ENCODE data around the gene WNT9B.
"Not testable (repeated sequence)": the region's sequence is repeated elsewhere in the genome, so short reads cannot be mapped to it uniquely, and the experiment has no call there.

The WNT9B gene

DNA sequence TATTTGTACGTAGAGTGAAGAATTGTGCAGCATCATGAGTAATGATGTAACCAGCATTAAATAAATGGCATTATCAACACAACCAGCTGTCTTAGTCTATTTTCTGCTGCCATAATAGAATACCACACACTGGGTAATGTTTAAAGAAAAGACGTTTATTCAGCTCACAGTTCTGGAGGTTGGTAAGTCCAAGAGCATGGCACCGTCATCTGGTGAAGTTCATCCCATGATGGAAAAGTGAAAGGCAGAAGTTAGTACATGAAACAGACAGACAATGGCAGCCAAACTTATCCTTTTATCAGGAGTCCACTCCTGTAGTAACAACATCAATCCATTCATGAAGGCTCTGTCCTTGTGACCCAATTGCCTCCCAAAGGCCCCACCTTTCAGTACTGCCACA, 65.2 kb downstream of the WNT9B start:
- TF ChIP-seq, protein P1, sequence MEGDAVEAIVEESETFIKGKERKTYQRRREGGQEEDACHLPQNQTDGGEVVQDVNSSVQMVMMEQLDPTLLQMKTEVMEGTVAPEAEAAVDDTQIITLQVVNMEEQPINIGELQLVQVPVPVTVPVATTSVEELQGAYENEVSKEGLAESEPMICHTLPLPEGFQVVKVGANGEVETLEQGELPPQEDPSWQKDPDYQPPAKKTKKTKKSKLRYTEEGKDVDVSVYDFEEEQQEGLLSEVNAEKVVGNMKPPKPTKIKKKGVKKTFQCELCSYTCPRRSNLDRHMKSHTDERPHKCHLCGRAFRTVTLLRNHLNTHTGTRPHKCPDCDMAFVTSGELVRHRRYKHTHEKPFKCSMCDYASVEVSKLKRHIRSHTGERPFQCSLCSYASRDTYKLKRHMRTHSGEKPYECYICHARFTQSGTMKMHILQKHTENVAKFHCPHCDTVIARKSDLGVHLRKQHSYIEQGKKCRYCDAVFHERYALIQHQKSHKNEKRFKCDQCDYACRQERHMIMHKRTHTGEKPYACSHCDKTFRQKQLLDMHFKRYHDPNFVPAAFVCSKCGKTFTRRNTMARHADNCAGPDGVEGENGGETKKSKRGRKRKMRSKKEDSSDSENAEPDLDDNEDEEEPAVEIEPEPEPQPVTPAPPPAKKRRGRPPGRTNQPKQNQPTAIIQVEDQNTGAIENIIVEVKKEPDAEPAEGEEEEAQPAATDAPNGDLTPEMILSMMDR (IDR thresholded peaks at IDR 0.05; ENCODE audit: low read length, missing control alignments) = no peak
- no peak overlapping the region for H3K4me3 ChIP-seq (replicated peaks; ENCODE audit: low read depth, low read length)
- no peak for DNase-seq (ENCODE audit: low read depth)

DNA sequence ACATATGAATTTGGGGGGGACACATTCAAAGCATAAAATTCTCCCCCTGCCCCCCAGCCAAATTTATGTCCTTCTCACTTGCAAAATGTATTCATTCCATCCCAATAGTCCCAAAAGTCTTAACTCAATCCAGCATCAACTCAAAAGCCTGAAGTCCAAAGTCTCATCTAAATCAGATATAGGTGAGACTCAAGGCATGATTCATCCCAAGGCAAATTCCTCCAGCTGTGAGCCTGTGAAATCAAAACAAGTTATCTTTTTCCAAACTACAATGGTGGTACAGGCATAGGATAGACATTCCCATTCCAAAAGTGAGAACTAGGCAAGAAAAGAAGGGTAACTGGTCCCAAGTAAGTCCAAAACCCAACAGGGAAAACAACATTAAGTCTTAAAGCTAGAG, 65.7 kb downstream of the WNT9B start:
- no peak for DNase-seq (ENCODE audit: low read depth)
- TF ChIP-seq, protein P1 (IDR thresholded peaks at IDR 0.05; ENCODE audit: low read length, missing control alignments) = no peak
- H3K4me3 ChIP-seq (replicated peaks; ENCODE audit: low read depth, low read length) = no peak overlapping the region

DNA sequence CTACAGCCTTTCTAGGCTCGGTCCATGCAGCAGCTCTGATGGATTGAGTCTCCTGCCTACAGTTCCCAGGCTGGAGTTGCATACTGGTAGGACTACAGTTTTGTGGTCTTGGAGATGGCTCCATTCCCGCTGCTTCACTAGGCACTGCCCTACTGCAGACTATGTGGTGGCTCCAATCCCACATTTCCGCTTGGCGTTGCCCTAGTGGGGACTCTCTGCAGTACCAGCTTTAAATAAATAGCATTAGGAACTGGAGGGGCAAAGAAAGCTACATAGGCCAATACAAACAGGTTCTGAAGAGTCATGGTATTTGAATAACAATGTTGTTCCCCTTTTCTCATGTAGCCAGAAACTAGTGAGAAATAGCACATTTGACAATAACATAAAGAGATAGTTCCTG, 66.1 kb downstream of the WNT9B start:
- TF ChIP-seq, protein P1 (IDR thresholded peaks at IDR 0.05; ENCODE audit: low read length, missing control alignments) = no peak
- no peak overlapping the region for H3K4me3 ChIP-seq (replicated peaks; ENCODE audit: low read depth, low read length)
- DNase-seq (ENCODE audit: low read depth) = no peak

DNA sequence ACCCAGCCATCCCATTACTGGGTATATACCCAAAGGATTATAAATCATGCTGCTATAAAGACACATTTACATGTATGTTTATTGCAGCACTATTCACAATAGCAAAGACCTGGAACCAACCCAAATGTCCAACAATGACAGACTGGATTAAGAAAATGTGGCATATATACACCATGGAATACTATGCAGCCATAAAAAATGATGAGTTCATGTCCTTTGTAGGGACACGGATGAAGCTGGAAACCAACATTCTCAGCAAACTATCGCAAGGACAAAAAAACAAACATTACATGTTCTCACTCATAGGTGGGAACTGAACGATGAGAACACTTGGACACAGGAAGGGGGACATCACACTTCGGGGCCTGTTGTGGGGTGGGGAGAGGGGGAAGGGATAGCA, 70.6 kb downstream of the WNT9B start:
- peak overlapping the region; percentile 86 for H3K4me3 ChIP-seq (replicated peaks; ENCODE audit: low read depth, low read length)
- not testable (repeated sequence) for DNase-seq (ENCODE audit: low read depth)

DNA sequence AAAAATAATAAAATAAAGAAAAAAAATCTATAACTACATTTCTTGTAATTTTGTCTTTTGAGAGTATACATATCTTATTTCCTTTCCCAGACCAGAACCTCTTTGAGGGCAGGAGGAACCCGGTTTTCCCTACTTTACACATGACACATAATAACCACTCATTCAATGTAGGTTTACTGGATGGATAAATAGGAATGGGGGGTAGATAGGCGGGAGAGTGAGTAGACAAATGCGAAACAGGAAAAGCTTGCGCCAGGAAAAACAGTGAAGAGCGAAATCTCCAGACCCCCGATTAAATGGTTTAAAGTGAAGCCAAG, 71.1 kb downstream of the WNT9B start:
- DNase-seq (ENCODE audit: low read depth) = no peak
- peak overlapping the region; percentile 86 for H3K4me3 ChIP-seq (replicated peaks; ENCODE audit: low read depth, low read length)
- TF ChIP-seq, protein P1 (IDR thresholded peaks at IDR 0.05; ENCODE audit: low read length, missing control alignments) = no peak

DNA sequence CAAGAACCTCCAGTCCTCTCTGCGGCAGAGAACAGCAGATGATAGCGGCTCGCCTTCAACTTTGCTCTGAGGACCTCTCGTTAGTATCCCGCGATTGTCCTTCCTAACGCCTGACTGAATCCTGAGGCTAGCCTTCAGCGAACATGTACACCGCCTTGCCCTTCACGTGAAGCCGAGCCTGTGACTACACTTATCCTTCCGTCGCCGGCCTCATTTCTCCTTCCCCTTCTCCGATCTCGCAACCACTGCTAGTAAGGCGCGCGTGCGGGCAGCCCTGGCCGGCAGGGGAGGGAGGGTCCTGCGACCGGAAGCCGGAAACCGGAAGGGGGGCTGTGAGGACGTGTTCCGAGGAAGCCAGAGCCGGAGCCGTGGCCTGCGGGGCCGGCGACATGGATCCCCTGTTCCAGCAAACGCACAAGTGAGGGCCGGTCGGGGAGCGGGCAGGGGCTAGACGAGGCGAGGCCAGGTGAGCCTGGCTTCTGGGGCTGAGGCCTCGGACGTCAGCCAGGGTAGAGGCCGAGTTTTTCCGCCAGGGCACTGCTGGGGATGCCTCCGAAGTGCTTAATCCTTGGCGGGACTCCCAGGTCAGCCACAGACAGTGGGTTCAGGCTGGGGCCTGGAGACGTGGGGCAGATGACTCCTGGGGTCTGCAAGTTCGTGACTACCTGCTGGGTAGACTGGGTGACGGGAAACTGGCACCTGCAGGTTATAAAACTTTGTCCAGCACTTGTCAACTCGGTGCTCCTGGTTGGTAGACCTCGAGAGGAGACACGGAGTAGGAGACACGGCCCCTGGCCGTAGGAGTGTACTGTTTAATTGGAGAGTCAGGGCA, 71.6 kb downstream of the WNT9B start, which contains the start of gene GOSR2:
GOSR2 (plus strand) TSS at position 357 of the 832 bp plus-strand sequence; CDS start at position 390, 33 bp downstream.
- peak within 1 kb of the TSS; percentile 86 for H3K4me3 ChIP-seq (replicated peaks; ENCODE audit: low read depth, low read length)
- DNase-seq (ENCODE audit: low read depth) = peak; percentile 87
- TF ChIP-seq, protein P1 (IDR thresholded peaks at IDR 0.05; ENCODE audit: low read length, missing control alignments) = no peak

DNA sequence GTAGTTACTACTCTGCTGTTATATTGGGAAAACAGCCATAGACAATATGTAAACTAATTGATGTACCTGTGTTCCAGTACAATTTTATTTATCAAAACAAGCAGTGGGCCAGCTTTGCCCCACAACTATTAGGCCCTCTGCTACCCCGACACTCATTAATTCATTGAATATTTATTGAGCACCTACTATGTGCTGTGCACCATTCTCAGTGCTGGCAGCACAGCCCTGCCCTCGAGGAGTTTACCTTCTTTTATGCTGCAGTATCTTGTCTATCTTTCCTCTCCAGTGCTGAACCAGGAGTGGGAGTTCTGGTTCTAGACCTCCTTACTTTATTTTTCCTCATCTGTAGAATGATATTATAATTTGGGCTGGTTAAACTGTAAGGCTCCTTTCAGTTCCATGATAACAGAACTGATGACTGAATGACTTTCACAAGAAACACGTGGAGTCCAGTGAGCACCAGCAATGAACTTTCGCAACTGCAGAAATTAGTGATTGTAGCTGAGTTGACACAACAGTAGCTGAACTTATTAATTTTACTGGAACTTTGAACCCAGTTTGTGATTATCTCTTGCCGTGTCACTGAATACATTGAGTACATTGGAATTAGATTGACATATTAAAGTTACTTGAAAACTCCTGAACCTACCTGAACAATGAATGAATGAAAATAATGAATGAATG, 73.9 kb downstream of the WNT9B start:
- DNase-seq (ENCODE audit: low read depth) = no peak
- H3K4me3 ChIP-seq (replicated peaks; ENCODE audit: low read depth, low read length) = no peak overlapping the region
- TF ChIP-seq, protein P1 (IDR thresholded peaks at IDR 0.05; ENCODE audit: low read length, missing control alignments) = no peak
